ENCODE data around the gene SETD4. TPM values are rescaled to one million over a fixed set of nuclear protein-coding genes. Genes with fewer than 3 reads are reported as not detected.

The SETD4 gene
- total RNA-seq, 4 donors from 2014 or later = 16.8 to 23.2 (median 21.2) TPM

- TF ChIP-seq CTCF (IDR thresholded peaks at IDR 0.05; ENCODE audit: low read depth) = no peak
Observed at GRCh38 chr21:36075953-36076352, 15.6 kb upstream of the SETD4 start.

DNA sequence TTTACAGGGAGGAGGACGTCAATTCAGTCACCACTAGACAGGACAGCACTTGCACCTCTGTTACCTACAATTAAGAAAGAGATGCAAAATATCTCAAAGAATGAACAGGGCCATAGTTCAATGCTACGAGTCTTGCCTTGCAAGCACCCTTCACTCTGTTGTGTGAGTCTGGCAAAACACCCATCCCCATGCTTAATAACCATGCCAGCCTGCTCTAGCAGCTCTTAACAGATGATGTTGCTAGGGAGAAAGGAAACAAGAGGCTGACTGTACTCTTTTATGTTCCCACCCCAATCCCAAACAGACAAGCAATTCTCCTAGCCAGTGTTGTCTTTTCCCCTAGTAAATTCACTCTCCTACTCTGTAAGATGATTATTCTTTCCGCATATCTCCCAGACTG is 14.8 kb upstream of the SETD4 start:
- TF ChIP-seq CTCF (IDR thresholded peaks at IDR 0.05; ENCODE audit: low read depth) = no peak

GRCh38 chr21:36073181-36073580 is 12.9 kb upstream of the SETD4 start:
- no peak for TF ChIP-seq CTCF (IDR thresholded peaks at IDR 0.05; ENCODE audit: low read depth)

DNA sequence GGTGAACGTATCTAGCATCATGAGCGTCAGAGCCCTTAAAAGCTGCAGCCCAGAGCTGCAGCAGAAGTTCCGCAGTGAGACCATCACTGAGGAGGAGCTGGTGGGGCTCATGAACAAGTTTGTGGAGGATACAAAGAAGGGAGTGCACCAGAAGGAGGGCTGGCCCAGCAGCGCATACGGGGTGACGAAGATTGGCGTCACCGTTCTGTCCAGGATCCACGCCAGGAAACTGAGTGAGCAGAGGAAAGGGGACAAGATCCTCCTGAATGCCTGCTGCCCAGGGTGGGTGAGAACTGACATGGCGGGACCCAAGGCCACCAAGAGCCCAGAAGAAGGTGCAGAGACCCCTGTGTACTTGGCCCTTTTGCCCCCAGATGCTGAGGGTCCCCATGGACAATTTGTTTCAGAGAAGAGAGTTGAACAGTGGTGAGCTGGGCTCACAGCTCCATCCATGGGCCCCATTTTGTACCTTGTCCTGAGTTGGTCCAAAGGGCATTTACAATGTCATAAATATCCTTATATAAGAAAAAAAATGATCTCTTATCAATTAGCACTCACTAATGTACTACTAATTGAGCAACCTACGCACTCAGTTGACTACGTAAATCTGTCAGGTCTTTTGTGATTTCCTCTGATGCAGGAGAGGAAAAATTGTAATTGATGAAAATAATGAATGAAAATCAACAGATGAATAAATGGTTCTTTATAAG is 12.3 kb upstream of the SETD4 start:
- TF ChIP-seq CTCF (IDR thresholded peaks at IDR 0.05; ENCODE audit: low read depth) = no peak

- TF ChIP-seq CTCF (IDR thresholded peaks at IDR 0.05; ENCODE audit: low read depth) = no peak
Observed at GRCh38 chr21:36070999-36071398, 10.7 kb upstream of the SETD4 start.

GRCh38 chr21:36069713-36070583 is 9.6 kb upstream of the SETD4 start, which contains the start of gene CBR1:
Gene CBR1, plus strand, starts transcription at chr21:36070024. Its CDS starts 92 bp downstream, at chr21:36070116.
- no peak for TF ChIP-seq CTCF (IDR thresholded peaks at IDR 0.05; ENCODE audit: low read depth)

- no peak for TF ChIP-seq CTCF (IDR thresholded peaks at IDR 0.05; ENCODE audit: low read depth)
Observed at GRCh38 chr21:36068748-36069398, 8.5 kb upstream of the SETD4 start.

Measured in subcutaneous adipose tissue (tissue), 4 donors.